ENCODE measurements around the gene OR6N1.

DNA sequence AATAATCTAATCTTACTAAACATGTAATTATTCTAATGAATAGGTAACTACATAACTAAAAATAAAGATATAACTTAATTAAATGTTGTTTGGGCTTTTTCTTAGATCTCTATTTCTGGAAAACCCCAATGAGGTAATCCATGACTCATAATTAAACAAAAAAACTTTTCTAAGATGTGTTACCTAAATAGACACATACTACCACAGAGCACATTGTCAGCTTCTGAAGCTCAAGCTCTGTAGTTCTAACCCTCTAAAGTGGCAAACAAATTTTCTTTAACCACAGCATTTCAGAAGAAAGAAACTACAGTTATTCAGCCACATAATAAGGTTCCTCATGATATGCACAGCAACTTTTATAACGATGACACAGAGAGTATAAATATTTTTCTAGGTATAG lies 55.7 kb downstream of the OR6N1 start:
- TF ChIP-seq EZH2 (IDR thresholded peaks at IDR 0.05; ENCODE audit: insufficient read depth, poor library complexity, severe bottlenecking) (no peak), EZH2phosphoT487 (IDR thresholded peaks at IDR 0.05; ENCODE audit: insufficient read depth, low read depth) (no peak)
